Activated CD4-positive, alpha-beta T cell treated with anti-CD3 and anti-CD28 coated beads, Interleukin-10, Interleukin-2, amounts not matched to agents 100 ng/mL and 50 ng/mL, durations not matched to agents 16 hours and 8 hours (primary cell): Measurements from ENCODE around the gene TMC2.
A peak's percentile ranks its signal among the peaks of the same experiment; 100 is the strongest.
"Not testable (repeated sequence)": the region's sequence is repeated elsewhere in the genome, so short reads cannot be mapped to it uniquely, and the experiment has no call there.

ENCODE experiments used
- DNase-seq: peaks from one replicate; pipeline ENCODE4 v3.0.0-alpha.2; 2020

The TMC2 gene

GRCh38 chr20:2524709-2525506 lies 11.5 kb upstream of the TMC2 start:
- peak; percentile 39 for DNase-seq

- DNase-seq, result not testable (repeated sequence)
These were observed 10.2 kb upstream of the TMC2 start for GRCh38 chr20:2526218-2526583.

- DNase-seq, result no peak
These were observed 8.6 kb upstream of the TMC2 start for GRCh38 chr20:2527762-2528161.

- DNase-seq, result no peak
These were observed 7.6 kb upstream of the TMC2 start for GRCh38 chr20:2528671-2529271.

- DNase-seq, result no peak
These were observed 3.3 kb upstream of the TMC2 start for GRCh38 chr20:2533118-2533517.

GRCh38 chr20:2535711-2536559 lies 438 bp upstream of the TMC2 start:
- no peak for DNase-seq

GRCh38 chr20:2537101-2537500 lies 728 bp downstream of the TMC2 start:
- DNase-seq, result no peak

- no peak for DNase-seq
These were observed 2.0 kb downstream of the TMC2 start for GRCh38 chr20:2538356-2538755.

- no peak for DNase-seq
These were observed 2.8 kb downstream of the TMC2 start for GRCh38 chr20:2538931-2539720.

GRCh38 chr20:2541940-2542339 lies 5.6 kb downstream of the TMC2 start:
- no peak for DNase-seq

- no peak for DNase-seq
These were observed 6.0 kb downstream of the TMC2 start for GRCh38 chr20:2542361-2542760.

- DNase-seq, result no peak
These were observed 7.8 kb downstream of the TMC2 start for GRCh38 chr20:2544211-2544610.

- no peak for DNase-seq
These were observed 9.2 kb downstream of the TMC2 start for GRCh38 chr20:2545594-2545993.

- no peak for DNase-seq
These were observed 21.7 kb downstream of the TMC2 start for GRCh38 chr20:2557873-2558580.

- DNase-seq, result no peak
These were observed 22.4 kb downstream of the TMC2 start for GRCh38 chr20:2558581-2559278.

GRCh38 chr20:2559279-2559626 lies 22.9 kb downstream of the TMC2 start:
- DNase-seq, result no peak

GRCh38 chr20:2559651-2560050 lies 23.3 kb downstream of the TMC2 start:
- DNase-seq, result no peak

GRCh38 chr20:2563116-2563515 lies 26.7 kb downstream of the TMC2 start:
- no peak for DNase-seq

- DNase-seq, result no peak
These were observed 28.0 kb downstream of the TMC2 start for GRCh38 chr20:2564406-2564805.

GRCh38 chr20:2575682-2576081 lies 39.3 kb downstream of the TMC2 start:
- no peak for DNase-seq

GRCh38 chr20:2576317-2576727 lies 39.9 kb downstream of the TMC2 start:
- no peak for DNase-seq
